ENCODE results near the gene PPP1R27.

Gene PPP1R27, protein sequence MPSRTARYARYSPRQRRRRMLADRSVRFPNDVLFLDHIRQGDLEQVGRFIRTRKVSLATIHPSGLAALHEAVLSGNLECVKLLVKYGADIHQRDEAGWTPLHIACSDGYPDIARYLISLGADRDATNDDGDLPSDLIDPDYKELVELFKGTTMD

DNA sequence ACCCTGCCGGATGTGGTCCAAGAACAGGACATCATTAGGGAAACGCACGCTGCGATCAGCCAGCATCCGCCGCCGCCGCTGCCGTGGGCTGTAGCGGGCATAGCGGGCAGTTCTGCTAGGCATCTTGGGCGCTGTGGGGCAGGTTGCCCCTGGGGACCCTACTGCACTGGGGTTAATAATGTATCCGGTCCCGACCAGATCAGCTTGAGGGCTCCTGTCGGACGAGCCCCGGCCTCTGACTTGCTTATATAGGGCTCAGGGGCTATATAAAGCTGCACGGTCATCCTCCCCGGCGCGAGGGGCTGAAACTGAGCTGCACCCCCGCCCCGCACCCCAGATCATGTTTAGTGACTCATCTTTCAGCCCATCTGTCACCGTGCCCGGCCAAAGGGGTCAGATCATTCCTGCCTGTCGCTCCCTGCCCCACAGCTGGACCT, at the start of gene PPP1R27:
Gene PPP1R27 (minus strand): TSS at position 220 of the 437 bp plus-strand sequence. CDS start 97 bp downstream, at position 123.
- TF ChIP-seq, protein P1, sequence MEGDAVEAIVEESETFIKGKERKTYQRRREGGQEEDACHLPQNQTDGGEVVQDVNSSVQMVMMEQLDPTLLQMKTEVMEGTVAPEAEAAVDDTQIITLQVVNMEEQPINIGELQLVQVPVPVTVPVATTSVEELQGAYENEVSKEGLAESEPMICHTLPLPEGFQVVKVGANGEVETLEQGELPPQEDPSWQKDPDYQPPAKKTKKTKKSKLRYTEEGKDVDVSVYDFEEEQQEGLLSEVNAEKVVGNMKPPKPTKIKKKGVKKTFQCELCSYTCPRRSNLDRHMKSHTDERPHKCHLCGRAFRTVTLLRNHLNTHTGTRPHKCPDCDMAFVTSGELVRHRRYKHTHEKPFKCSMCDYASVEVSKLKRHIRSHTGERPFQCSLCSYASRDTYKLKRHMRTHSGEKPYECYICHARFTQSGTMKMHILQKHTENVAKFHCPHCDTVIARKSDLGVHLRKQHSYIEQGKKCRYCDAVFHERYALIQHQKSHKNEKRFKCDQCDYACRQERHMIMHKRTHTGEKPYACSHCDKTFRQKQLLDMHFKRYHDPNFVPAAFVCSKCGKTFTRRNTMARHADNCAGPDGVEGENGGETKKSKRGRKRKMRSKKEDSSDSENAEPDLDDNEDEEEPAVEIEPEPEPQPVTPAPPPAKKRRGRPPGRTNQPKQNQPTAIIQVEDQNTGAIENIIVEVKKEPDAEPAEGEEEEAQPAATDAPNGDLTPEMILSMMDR (conservative IDR thresholded peaks at IDR 0.05; ENCODE audit: low read depth, low read length): no peak
- H3K27ac ChIP-seq: peak within 1 kb of the TSS; percentile 84; the same call in 1 of the 2 replicates
- H4K20me1 ChIP-seq (ENCODE audit: insufficient read depth): no peaks in the 10 kb centered on the region
- H3K4me1 ChIP-seq (ENCODE audit: low read depth, poor library complexity, severe bottlenecking): peaks cover 28% of the 10 kb centered on the region
- peak within 1 kb of the TSS; percentile 74 for H3K4me2 ChIP-seq
- H3K27me3 ChIP-seq (ENCODE audit: insufficient read depth, low read depth): no peaks in the 10 kb centered on the region
- H3K36me3 ChIP-seq (ENCODE audit: insufficient read depth): no peaks in the 10 kb centered on the region
- peak within 1 kb of the TSS; percentile 94 for H3K9ac ChIP-seq
- no peak within 1 kb of the TSS for H3K4me3 ChIP-seq (IDR thresholded peaks at IDR 0.05; ENCODE audit: insufficient read depth, low read depth, low read length)
- peaks cover 9% of the 10 kb centered on the region; the same call in 1 of the 2 replicates for H3K79me2 ChIP-seq (ENCODE audit: insufficient read depth, low read depth)
- H2AFZ ChIP-seq (ENCODE audit: low read depth): peak within 1 kb of the TSS; percentile 83; the same call in 1 of the 2 replicates

DNA sequence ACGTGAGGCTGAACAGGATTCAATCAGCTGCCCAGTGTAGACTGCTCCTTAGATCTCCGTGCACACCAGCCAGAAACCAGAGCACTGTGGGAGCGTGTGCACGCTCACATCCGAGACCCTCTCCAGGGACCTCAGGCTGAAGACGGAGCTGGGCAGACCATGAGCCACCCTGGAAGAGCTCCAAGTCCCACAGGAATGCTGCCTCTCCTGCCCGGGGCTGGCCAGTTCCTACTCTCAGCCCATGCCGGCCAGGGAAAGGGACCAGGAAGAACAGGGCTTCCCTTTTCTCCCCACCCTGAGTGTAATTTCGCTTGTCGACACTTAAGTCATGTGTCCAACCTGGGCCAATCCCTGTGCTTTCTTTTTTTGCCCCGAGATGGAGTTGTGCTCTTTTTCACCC, 49.7 kb upstream of the PPP1R27 start:
- Histone ChIP-seq H3K36me3 (ENCODE audit: insufficient read depth) (peaks cover 45% of the 10 kb centered on the region; the same call in 1 of the 2 replicates), H3K4me1 (ENCODE audit: low read depth, poor library complexity, severe bottlenecking) (peaks cover 6% of the 10 kb centered on the region), H3K4me2 (no peak overlapping the region), H3K27ac (no peak overlapping the region), H3K9ac (no peak overlapping the region), H4K20me1 (ENCODE audit: insufficient read depth) (no peaks in the 10 kb centered on the region), H3K4me3 (IDR thresholded peaks at IDR 0.05; ENCODE audit: insufficient read depth, low read depth, low read length) (no peak overlapping the region), H3K27me3 (ENCODE audit: insufficient read depth, low read depth) (no peaks in the 10 kb centered on the region), H2AFZ (ENCODE audit: low read depth) (no peak overlapping the region), H3K79me2 (ENCODE audit: insufficient read depth, low read depth) (peaks cover 43% of the 10 kb centered on the region)
- TF ChIP-seq, protein P1 (conservative IDR thresholded peaks at IDR 0.05; ENCODE audit: low read depth, low read length): no peak

DNA sequence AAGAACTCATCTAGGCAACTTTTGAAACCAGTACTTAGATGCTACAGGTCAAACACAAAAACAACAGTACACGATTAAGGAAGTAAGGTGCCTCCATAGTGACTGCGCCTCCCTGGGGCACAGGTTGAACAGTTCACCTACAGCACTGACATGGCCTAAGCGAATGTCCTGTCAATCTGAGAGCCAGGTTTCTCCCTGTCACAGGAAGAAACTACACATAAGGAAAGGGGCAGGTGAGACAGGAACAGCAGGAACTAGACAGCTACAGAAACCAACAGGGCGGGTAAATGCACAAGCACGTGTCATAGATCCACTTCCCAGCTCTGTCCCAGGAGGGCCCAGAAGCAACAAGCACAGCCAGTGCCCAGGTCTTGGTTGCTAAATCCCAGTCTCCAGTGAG, 44.3 kb upstream of the PPP1R27 start:
- no peaks in the 10 kb centered on the region for H3K27me3 ChIP-seq (ENCODE audit: insufficient read depth, low read depth)
- H3K27ac ChIP-seq: no peak overlapping the region
- H3K4me1 ChIP-seq (ENCODE audit: low read depth, poor library complexity, severe bottlenecking): no peaks in the 10 kb centered on the region
- no peaks in the 10 kb centered on the region for H4K20me1 ChIP-seq (ENCODE audit: insufficient read depth)
- no peak overlapping the region for H3K9ac ChIP-seq
- peaks cover 11% of the 10 kb centered on the region; the same call in 1 of the 2 replicates for H3K79me2 ChIP-seq (ENCODE audit: insufficient read depth, low read depth)
- peaks cover 17% of the 10 kb centered on the region; the same call in 1 of the 2 replicates for H3K36me3 ChIP-seq (ENCODE audit: insufficient read depth)
- no peak overlapping the region for H3K4me2 ChIP-seq
- H2AFZ ChIP-seq (ENCODE audit: low read depth): no peak overlapping the region
- H3K4me3 ChIP-seq (IDR thresholded peaks at IDR 0.05; ENCODE audit: insufficient read depth, low read depth, low read length): no peak overlapping the region
- TF ChIP-seq, protein P1 (conservative IDR thresholded peaks at IDR 0.05; ENCODE audit: low read depth, low read length): no peak

- H3K4me2 ChIP-seq: no peak overlapping the region
Measured at GRCh38 chr17:81878294-81878693, 43.4 kb upstream of the PPP1R27 start.

More at GRCh38 chr17:81878294-81878693, 43.4 kb upstream of the PPP1R27 start:
- TF ChIP-seq, protein P1 (conservative IDR thresholded peaks at IDR 0.05; ENCODE audit: low read depth, low read length): no peak
- H3K4me3 ChIP-seq (IDR thresholded peaks at IDR 0.05; ENCODE audit: insufficient read depth, low read depth, low read length): no peak overlapping the region
- H3K79me2 ChIP-seq (ENCODE audit: insufficient read depth, low read depth): peaks cover 11% of the 10 kb centered on the region; the same call in 1 of the 2 replicates
- H4K20me1 ChIP-seq (ENCODE audit: insufficient read depth): no peaks in the 10 kb centered on the region
- peaks cover 4% of the 10 kb centered on the region for H3K4me1 ChIP-seq (ENCODE audit: low read depth, poor library complexity, severe bottlenecking)
- no peak overlapping the region for H3K9ac ChIP-seq
- peaks cover 17% of the 10 kb centered on the region; the same call in 1 of the 2 replicates for H3K36me3 ChIP-seq (ENCODE audit: insufficient read depth)
- no peak overlapping the region for H3K27ac ChIP-seq
- H2AFZ ChIP-seq (ENCODE audit: low read depth): no peak overlapping the region
- no peaks in the 10 kb centered on the region for H3K27me3 ChIP-seq (ENCODE audit: insufficient read depth, low read depth)
